Esophagus (tissue), 2 donors: ENCODE measurements around the gene NINL. TPM values are rescaled to one million over a fixed set of nuclear protein-coding genes. Genes with fewer than 3 reads are reported as not detected.
"Not testable (repeated sequence)": the region's sequence is repeated elsewhere in the genome, so short reads cannot be mapped to it uniquely, and the experiment has no call there.

Source experiments
- H3K27ac ChIP-seq, 2 donors: one replicate each; pipeline ENCODE4 v1.5.1; 2013; ENCODE audit warnings: low read depth in 2 of 2, mild to moderate bottlenecking in 2 of 2, inconsistent platforms in 1 of 2, low read length in 1 of 2, moderate library complexity in 1 of 2
- H3K27me3 ChIP-seq, 2 donors: one replicate each; pipeline ENCODE4 v1.6.1; 2013; ENCODE audit warnings: low read length in 2 of 2, control low read depth in 1 of 2, mild to moderate bottlenecking in 1 of 2; ENCODE audit not compliant: insufficient read depth in 2 of 2, control insufficient read depth in 1 of 2
- H3K36me3 ChIP-seq, 2 donors: one replicate each; pipeline ENCODE4 v1.6.1; 2013; ENCODE audit warnings: low read length in 1 of 2; ENCODE audit not compliant: control insufficient read depth in 2 of 2, insufficient read depth in 2 of 2
- H3K4me1 ChIP-seq, 2 donors: one replicate each; pipeline ENCODE4 v1.6.1; 2013; ENCODE audit warnings: low read length in 1 of 2; ENCODE audit not compliant: control insufficient read depth in 2 of 2, insufficient read depth in 2 of 2
- H3K4me3 ChIP-seq, 2 donors: one replicate each; pipeline ENCODE4 v1.5.1; 2013; ENCODE audit warnings: low read length in 2 of 2, mild to moderate bottlenecking in 2 of 2, low read depth in 1 of 2, moderate library complexity in 1 of 2
- H3K9me3 ChIP-seq, 2 donors: one replicate each; pipeline ENCODE4 v1.6.1; 2013; ENCODE audit warnings: mild to moderate bottlenecking in 2 of 2, low read depth in 1 of 2, low read length in 1 of 2, moderate library complexity in 1 of 2; ENCODE audit not compliant: control insufficient read depth in 2 of 2, insufficient read depth in 1 of 2
- WGBS, 2 donors: extraction: QIAGEN DNeasy Blood & Tissue Kit; methylation state at CpG; one replicate each; pipeline ENCODE4 v1.1.7; 2013; 5-methylcytosine and 5-hydroxymethylcytosine counted together
- polyA plus RNA-seq, 2 donors: library from polyadenylated mRNA; stranded (reverse); fragments of 200-250 nt; gene quantifications; one replicate each; pipeline ENCODE4 v1.2.3, GENCODE V29; 2013
- donor health status: healthy with polysubstance abuse.
- donor health status: Bipolar disorder and iron deficiency.

The NINL gene
- polyA plus RNA-seq, 2 donors: 5.5 to 9.9 TPM

GRCh38 chr20:25622450-25623224 is 37.3 kb upstream of the NINL start:
- H3K9me3 ChIP-seq: no peaks in the 10 kb centered on the region
- no peaks in the 10 kb centered on the region for H3K36me3 ChIP-seq
- H3K27ac ChIP-seq: peak overlapping the region; percentile 95 to 99
- peaks cover 0 to 7% of the 10 kb centered on the region in 2 donors for H3K4me1 ChIP-seq
- H3K4me3 ChIP-seq: peak overlapping the region; percentile 70 to 87
- H3K27me3 ChIP-seq: no peaks in the 10 kb centered on the region
- 28 to 32% methylated on average over 17 of the region's 17 CpGs for WGBS, 2 donors

- Histone ChIP-seq H3K4me3 (no peak overlapping the region), H3K36me3 (no peaks in the 10 kb centered on the region)
- 87 to 89% methylated on average over 6 of the region's 6 CpGs for WGBS, 2 donors
Observed at GRCh38 chr20:25622049-25622448, 36.7 kb upstream of the NINL start.

GRCh38 chr20:25619514-25619913 is 34.2 kb upstream of the NINL start:
- WGBS, 2 donors: 86 to 88% methylated on average over 3 of the region's 3 CpGs
- no peaks in the 10 kb centered on the region for H3K9me3 ChIP-seq
- peak overlapping the region; percentile 29 to 62 for H3K27ac ChIP-seq
- no peaks in the 10 kb centered on the region for H3K27me3 ChIP-seq
- no peak overlapping the region for H3K4me3 ChIP-seq
- H3K36me3 ChIP-seq: no peaks in the 10 kb centered on the region
- peaks cover 0 to 6% of the 10 kb centered on the region in 2 donors for H3K4me1 ChIP-seq

More at GRCh38 chr20:25622049-25622448, 36.7 kb upstream of the NINL start:
- no peaks in the 10 kb centered on the region for H3K27me3 ChIP-seq
- peaks cover 0 to 7% of the 10 kb centered on the region in 2 donors for H3K4me1 ChIP-seq
- no peak overlapping the region for H3K27ac ChIP-seq
- H3K9me3 ChIP-seq: no peaks in the 10 kb centered on the region

GRCh38 chr20:25608774-25609173 is 23.4 kb upstream of the NINL start:
- 82 to 87% methylated on average over 3 of the region's 3 CpGs for WGBS, 2 donors
- Histone ChIP-seq H3K27ac (no peak overlapping the region), H3K36me3 (no peaks in the 10 kb centered on the region), H3K9me3 (no peaks in the 10 kb centered on the region), H3K4me3 (no peak overlapping the region), H3K27me3 (no peaks in the 10 kb centered on the region), H3K4me1 (no peaks in the 10 kb centered on the region)

GRCh38 chr20:25606094-25606695 is 20.9 kb upstream of the NINL start:
- H3K27me3 ChIP-seq: no peaks in the 10 kb centered on the region
- H3K9me3 ChIP-seq: no peaks in the 10 kb centered on the region
- H3K4me1 ChIP-seq: no peaks in the 10 kb centered on the region
- no peaks in the 10 kb centered on the region for H3K36me3 ChIP-seq
- H3K4me3 ChIP-seq: no peak overlapping the region
- H3K27ac ChIP-seq: no peak overlapping the region
- WGBS, 2 donors: 77 to 91% methylated on average over 1 of the region's 1 CpG

GRCh38 chr20:25605148-25605547 is 19.8 kb upstream of the NINL start:
- Histone ChIP-seq H3K27ac (no peak overlapping the region), H3K4me3 (no peak overlapping the region), H3K4me1 (no peaks in the 10 kb centered on the region), H3K27me3 (no peaks in the 10 kb centered on the region), H3K36me3 (no peaks in the 10 kb centered on the region), H3K9me3 (no peaks in the 10 kb centered on the region)
- WGBS, 2 donors: 66 to 70% methylated on average over 7 of the region's 7 CpGs

GRCh38 chr20:25604611-25605010 is 19.3 kb upstream of the NINL start:
- Histone ChIP-seq H3K9me3 (no peaks in the 10 kb centered on the region), H3K36me3 (no peaks in the 10 kb centered on the region), H3K27me3 (no peaks in the 10 kb centered on the region), H3K4me3 (no peak overlapping the region), H3K27ac (no peak overlapping the region), H3K4me1 (no peaks in the 10 kb centered on the region)
- 82 to 85% methylated on average over 9 of the region's 9 CpGs for WGBS, 2 donors

- not testable (repeated sequence) for H3K4me3 ChIP-seq, H3K36me3 ChIP-seq, H3K4me1 ChIP-seq, H3K27me3 ChIP-seq, H3K9me3 ChIP-seq, H3K27ac ChIP-seq
- 89 to 90% methylated on average over 9 of the region's 9 CpGs for WGBS, 2 donors
Observed at GRCh38 chr20:25602914-25603309, 17.6 kb upstream of the NINL start.

GRCh38 chr20:25602191-25602913 is 17.0 kb upstream of the NINL start:
- not testable (repeated sequence) for H3K4me1 ChIP-seq, H3K27ac ChIP-seq, H3K27me3 ChIP-seq, H3K9me3 ChIP-seq, H3K4me3 ChIP-seq, H3K36me3 ChIP-seq
- WGBS, 2 donors: 96 to 97% methylated on average over 30 to 39 of the region's 39 CpGs
